Anterior cingulate cortex (tissue), 58 donors: ENCODE measurements around the gene LRRC4C.
A peak's percentile ranks its signal among the peaks of the same experiment; 100 is the strongest.
"Not testable (repeated sequence)": the region's sequence is repeated elsewhere in the genome, so short reads cannot be mapped to it uniquely, and the experiment has no call there.

Experiments
- DNase-seq, 58 donors: peaks; one replicate each; lab custom pipeline; 2025; lab: John Stamatoyannopoulos, UW

The LRRC4C gene

DNA sequence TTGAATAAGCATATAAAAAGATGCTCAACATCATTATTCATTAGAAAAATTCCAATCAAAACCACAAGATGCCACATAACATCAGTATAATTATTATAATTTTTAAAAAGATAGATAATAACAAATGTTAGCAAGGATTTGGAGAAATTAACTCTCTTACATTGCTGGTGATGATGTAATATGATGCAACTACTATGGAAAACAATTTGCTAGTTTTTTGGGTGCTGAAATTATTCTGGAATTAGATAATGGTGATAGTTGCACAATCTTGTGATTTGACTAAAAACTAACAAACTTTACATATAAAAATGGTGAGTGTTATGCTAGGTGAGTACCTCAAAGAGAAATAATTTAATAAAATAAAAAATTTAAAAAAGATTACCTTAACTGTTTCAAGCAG lies 412.2 kb downstream of the LRRC4C start:
- no peak for DNase-seq

DNA sequence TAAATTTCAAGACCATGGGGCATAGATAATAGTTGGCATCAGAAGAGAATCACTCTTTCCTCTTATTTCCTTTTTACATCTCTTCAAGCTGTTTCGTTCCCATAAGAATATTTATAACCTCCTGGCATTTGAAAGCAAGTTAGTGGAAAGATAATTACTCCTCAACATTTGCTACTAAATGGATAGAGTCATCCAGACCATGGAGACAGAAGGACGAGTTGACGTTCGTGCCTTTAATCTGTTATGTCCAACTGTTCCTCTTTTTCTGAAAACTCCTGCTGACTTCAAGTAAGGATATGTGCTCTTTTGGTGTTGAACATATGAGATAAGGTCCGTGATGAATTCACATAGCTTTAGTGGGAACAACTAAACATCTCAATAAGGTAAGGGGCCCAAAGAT lies 414.2 kb downstream of the LRRC4C start:
- DNase-seq = no peak

DNA sequence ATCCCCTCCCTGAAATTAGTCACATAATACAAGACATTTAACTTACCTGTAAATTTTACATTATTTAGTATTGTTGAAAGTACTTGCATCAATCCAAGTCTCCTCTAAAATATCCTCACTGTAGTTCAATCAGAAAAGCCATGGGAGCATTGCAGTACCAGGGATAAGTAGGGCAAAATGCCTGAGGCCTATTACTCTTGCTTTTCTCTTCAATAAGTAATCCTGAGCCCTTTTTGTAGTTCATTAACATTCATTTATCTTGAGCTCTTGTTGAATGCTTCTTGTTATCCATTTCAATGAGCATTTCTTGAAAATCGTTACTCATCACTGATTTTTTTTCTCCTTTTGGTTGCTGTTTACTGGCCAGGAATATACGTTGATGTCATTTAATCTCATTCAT lies 414.7 kb downstream of the LRRC4C start:
- DNase-seq = no peak

DNA sequence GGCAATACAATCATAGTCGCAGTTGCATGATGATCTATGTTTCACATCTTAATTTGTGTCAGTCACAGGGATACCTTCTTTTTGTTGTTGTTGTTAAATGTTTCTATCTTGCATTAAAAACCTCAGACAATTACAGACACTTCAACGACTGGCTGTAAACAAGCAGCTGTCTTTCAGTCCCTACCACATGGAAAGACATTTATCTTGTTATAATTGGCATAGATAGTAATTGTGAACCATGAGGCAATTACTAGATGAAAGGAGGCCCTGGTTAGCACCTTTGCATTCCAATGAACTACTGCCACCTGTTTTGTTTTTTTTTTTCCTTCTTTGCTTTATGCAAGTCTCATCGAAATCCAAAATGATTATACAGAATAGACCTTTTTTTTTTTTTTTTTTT lies 416.8 kb downstream of the LRRC4C start:
- DNase-seq = no peak

DNA sequence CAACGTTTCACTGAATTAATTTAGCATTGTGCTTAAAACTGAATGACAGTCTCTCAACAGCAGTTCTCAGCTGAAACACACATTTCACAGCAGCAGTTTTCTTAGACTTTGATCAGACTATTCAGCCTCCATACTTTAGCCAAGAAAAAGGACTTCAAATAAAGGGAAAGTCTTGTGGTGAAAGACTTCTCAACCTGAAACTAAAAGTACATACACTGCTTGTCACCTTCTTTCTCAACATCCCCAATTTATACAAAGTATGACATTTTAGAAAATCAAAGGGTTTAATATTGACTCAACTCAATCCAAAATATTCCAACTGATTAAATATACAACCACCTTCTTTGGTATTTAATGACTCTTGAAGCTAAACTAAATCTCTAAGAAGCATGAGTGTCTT lies 419.0 kb downstream of the LRRC4C start:
- DNase-seq = no peak

DNA sequence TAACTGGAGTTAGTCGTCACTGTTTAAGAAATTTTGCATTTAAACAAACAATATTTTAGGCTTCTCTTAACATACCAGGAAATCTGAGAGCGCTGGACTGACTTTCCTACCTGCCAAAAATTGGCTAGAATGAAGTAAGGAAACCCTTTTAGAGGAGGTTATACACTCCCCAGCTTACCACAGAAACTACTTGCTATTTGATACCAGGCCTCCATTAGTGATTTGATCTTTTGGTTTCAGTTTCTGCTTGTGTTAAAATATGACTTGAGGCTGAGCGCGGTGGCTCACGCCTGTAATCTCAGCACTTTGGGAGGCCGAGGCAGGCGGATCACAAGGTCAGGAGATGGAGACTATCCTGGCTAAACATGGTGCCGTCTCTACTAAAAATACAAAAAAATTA lies 419.9 kb downstream of the LRRC4C start:
- DNase-seq = no peak

DNA sequence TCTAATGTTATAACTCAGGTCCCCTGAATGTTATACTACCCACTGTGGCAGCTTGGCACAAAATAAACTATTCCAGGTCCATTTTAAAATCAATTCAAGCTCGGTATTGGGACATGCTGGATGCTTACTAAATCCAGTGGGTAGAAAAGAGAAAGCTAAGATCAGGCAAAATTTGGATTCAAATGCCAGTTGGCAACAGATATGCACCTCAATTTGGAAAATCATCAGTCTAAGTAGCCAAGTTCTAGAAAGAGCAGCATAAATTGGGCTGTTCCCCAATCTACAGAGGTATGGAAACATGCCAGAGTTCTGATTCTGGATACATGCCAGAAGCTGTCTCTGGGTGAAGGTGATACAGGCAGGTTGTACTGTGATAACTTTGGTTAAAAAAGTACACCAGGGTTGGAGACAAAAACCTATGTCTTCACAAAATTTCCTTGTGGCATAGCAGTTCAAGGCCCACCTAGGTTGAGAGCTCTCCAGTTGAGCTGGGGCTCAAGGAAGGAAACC lies 427.8 kb downstream of the LRRC4C start:
- peak in 1 of 58 donors; percentile 7 for DNase-seq

DNA sequence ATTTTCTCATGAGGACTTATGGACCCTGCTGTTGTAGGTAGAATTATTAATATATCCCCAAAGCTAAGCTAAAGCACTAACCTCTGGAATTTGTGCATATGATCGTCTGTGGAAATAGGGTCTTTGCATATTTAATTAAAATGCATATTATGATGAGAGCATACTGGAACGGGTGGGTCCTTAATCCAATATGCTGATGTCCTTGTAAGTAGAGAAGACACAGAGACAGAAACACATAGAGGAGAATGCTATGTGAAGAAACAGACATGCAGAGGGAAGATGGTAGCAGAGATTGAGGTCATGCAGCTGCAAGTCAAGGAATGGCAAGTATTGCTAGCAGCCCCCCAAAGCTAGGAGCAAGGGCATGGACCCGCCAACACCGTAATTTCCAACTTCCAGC lies 439.2 kb downstream of the LRRC4C start:
- no peak for DNase-seq

DNA sequence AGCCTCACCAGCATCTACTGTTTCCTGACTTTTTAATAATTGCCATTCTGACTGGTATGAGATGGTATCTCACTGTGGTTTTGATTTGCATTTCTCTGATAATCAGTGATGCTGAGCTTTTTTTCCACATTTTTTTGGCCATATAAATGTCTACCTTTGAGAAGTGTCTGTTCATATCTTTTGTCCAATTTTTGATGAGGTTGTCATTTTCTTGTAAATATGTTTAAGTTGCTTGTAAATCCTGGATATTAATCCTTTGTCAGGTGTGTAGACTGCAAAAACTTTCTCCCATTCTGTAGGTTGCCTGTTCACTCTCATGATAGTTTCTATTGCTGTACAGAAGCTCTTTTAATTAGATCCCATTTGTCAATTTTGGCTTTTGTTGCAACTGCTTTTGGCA lies 439.8 kb downstream of the LRRC4C start:
- not testable (repeated sequence) for DNase-seq

DNA sequence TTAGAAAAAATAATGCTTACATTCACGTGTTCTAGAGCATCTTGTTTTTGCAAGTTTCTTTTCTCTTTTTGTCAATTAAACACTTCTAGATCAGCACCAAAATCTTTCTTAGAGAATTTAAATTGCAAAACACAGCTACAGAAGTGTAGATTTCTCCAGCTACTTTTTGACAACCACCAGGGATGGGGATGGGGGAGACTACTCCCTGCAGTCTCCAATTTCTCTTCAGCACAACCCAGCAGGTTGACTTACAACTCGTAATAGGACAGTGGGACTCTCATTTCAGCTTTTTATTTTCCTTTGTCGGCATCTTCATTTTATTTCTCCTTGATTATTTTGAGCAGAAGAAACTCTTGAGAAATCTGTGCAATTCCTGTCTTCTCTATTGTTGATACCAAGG lies 441.2 kb downstream of the LRRC4C start:
- DNase-seq = no peak

DNA sequence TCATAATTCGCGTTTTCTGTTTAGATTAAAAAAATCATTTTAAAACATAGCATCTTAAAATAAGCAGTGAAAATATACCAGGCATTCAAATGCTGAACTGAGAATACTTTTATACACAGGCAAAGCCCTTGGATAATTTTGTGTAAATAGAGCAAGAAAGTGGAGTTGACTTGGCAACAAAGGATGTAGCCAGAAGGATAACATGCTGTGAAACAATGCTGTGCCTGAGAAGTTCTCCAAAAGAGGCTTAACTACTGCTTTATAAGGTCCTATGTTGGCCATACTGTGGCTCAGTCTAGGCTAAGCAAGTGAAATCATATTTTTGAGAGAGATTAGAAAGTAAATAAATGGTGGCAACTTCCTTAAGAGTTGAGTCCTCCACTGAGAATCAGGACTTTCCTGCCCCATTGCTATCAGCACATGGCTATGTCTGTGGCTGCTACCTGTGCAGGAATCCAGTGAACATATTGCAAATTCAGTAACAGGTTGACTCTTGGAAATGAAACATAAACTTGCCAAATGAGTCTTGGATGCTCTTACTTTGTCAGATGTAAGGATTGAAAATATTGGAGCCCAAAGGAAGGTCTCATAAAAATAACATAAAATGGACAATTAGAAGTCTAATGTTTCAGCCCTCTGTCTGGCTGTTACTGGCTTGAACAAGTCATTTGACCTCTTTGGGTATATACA lies 448.9 kb downstream of the LRRC4C start:
- DNase-seq = no peak

DNA sequence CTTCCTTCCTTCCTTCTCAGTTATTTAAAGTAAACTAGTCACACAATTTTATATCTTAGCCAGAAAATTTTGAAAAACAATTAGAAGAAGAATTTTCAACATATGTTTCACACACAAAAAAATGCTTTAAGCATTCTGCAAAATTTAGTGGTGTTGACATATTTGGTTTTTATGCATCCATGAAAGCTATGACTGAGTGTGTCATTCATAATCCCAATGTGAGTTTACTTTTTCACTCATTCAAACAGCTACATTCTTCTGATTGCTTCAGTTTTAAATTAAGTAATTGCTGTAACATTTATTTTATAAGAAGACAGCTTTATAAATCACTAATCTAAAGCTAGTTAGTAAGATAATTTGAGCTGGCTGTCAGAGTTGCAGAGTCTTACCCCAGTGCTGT lies 453.5 kb downstream of the LRRC4C start:
- no peak for DNase-seq

DNA sequence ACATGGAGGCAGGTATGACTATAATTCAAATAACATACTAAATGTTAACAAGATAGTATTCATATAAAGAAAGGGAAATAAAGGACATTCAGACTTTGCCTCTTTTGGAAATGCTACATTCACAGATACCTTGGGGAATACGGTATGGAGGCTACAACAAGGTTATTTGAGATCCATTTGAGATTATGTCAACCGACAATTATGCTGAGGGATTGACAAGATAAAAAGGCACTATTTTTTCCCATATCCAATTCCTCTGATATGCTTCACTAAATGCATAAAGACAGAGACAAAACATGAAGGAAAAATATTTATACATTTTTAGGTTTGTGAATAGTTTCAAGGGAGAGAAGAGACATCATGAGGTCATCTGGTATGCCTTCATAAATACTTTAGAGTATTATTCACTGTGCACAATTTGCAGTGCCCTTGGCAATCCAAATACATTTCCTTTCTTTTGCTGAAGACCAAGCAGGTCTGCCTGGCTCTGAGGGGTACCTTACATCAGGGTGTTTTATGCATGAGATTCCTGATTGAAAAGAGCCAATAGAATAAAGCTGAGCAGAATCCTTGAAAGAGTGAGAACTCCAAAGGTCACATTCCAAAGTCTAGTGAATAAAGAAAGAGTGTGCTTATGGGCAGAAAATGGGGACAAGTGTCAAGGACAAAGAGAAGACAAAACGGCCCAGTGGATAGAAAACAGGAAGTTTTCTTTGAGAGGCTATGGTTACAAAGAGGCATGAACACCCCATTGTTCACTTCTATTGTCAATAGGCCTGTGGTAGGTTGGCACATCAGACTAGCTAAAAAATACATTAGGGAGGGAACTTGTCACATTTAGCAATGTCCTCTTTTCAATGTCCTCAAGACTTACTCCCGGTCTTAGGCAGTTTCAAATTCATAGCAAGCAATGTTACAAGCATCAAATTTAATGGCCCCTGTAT lies 455.8 kb downstream of the LRRC4C start:
- no peak for DNase-seq

DNA sequence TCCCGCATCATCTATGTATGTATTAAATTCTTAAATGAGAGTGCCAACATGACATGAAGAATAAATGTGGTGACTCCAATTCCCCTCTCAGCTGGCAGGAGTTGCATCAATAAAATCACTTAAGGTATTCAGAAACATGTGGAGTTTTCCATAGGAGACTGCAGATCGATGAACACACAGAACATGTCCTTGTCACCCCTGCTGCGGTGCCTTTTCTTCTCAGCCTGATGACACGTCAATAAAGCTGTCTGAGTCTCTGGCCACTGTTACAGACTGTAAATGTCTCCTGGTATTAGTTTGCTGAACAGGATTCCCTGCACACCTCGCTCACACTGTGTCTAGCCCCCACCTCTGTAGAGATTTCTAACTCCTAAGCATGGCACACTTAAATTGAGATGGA lies 460.5 kb downstream of the LRRC4C start:
- no peak for DNase-seq

DNA sequence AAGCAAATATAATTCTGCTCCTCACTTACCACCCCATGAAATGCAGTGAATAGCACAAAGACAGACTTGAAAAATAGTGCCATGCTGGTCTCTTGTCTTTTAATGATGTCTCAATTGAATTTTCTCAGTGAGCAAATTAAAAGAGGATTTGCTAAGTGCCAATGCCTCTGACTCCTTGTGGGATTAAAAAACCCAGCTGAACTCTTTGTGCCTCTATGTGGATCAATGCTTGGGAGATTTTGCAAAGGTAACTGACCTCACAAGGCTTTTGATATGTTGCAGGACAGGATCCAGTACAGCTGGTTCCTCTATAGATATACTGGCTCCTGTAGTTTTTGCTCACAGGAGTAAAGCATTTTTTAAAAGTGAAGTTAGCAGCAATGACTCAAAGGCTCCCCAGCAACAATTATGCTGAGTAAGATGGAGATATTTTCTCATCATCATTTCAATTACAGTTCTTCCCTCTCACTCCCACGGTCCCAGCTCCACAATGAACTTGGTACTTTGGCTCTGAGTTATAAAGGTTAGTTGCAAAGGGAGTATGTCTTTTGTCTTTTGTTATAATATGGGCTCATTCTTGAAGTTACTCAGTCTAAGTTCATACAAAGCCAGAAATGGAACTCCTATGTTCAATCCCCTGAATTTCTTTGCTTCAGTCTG lies 471.5 kb downstream of the LRRC4C start:
- no peak for DNase-seq

DNA sequence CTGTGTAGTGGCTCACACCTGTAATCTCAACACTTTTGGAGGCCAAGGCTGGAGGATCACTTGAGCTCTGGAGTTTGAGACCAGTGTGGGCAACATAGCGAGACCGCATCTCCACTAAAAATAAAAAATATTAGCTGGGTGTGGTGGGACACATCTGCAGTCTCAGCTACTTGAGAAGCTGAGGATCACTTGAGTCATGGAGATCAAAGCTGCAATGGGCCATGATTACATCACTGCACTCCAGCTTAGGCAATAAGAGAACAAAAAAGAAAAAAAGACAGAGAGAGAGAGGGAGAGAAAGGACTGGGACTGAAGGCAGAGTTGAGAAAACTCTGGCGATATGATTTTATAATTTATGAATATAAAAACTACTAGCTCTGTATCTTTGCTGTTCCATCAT lies 473.1 kb downstream of the LRRC4C start:
- DNase-seq = no peak

DNA sequence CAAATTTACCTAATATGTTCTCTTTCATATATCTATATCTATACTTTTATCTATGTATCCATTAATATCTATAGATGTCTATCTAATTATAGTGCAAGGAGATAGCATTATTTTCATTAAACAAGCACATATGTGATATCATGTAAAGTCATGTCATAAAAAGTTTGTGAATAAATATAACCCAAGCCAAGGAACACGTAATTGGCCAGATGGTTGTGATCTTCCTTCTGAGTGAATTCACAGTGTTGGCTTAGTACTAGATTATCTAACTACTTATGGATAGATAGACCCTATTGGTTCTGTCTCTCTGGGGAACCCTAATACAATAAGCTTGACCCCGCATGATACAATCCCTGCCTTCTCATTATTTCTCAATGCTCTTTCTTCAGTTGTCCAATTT lies 484.4 kb downstream of the LRRC4C start:
- DNase-seq = no peak

DNA sequence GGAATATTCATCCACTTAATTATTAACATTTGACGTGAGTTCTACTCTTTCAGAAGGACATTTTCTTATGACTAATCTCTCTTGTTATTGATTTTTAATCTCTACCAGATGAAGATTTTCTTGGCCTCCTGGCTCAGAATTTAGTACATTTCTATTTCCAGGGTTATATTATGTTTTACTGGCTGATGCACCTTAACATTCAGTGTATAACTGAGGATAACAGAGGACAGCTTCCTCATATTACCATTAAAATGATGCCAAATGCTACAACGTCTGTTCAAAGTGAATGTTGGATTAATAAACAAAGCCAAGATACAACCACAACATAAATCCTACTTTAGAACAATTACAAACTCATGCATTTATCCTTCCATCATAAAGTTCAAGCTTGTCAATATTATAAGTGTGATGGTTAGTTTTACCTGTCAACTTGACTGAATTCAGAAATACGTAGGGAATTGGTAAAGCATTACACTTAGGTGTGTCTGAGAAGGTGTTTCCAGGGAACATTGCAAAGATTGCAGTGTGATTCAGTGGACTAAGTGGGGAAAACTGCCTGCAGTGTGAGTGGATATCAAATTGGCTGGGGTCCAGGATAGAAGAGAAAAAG lies 485.2 kb downstream of the LRRC4C start:
- no peak for DNase-seq

DNA sequence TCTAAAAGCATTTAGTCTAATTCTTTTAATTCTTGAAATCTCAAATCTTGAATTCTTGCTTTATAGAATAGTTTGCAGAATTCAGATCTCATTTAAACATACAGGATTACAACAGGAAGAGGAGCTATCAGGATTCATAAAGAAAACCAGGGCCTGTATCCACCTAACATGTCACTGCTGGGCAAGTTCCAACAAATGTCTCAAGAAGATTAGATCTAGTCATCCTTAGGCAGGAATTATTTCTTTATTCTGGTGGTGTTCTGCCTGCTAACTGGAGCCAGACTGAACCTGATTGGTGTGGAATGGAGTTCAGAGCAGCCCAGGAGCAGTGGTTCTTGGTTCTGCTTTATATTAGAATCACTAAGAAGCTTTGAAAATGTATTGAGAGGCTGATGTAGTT lies 500.7 kb downstream of the LRRC4C start:
- no peak for DNase-seq

DNA sequence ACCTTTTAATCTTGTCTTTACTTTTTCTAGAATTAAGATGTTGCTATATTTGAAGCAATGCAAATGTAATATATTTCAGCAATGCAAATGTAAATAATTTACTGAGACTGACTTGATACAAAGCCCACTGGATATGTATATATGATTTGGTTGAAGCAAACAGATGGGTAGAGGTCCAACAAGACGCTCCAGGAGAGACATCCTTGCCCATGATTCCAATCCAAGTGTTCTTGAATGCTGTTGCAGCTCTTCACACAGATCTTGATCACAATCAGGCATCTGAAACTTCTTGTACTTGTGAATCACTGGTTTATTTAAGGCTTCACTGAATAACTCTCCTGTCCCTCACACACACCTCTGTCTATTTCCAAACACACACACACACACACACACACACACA lies 507.0 kb downstream of the LRRC4C start:
- DNase-seq = no peak

DNA sequence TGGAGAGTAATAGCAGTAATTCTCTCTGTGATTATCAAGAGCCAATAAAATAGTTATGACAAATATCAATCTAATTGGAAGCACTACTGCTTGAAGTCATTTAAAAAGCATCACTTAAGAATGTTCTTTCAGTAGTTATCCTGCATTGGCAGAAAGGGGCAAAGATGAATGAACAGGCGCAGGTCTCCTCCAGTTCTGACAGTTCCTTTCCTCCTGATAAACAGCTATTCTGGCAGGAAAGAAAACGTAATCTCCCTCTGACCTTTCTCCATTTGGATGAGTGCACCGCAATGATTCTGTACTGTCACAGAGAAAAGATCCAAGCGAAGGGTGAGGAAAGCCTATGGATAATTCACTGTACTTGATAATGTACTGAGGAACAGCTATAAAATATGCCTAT lies 521.5 kb downstream of the LRRC4C start:
- DNase-seq = no peak
